ENCODE results near the gene SMIM20. TPM values are rescaled to one million over a fixed set of nuclear protein-coding genes. Genes with fewer than 3 reads are reported as not detected.
A peak's percentile ranks its signal among the peaks of the same experiment; 100 is the strongest.

SMIM20 gene
- polyA plus RNA-seq, 1 donor from 2014 or later, result 19.1 TPM

DNA sequence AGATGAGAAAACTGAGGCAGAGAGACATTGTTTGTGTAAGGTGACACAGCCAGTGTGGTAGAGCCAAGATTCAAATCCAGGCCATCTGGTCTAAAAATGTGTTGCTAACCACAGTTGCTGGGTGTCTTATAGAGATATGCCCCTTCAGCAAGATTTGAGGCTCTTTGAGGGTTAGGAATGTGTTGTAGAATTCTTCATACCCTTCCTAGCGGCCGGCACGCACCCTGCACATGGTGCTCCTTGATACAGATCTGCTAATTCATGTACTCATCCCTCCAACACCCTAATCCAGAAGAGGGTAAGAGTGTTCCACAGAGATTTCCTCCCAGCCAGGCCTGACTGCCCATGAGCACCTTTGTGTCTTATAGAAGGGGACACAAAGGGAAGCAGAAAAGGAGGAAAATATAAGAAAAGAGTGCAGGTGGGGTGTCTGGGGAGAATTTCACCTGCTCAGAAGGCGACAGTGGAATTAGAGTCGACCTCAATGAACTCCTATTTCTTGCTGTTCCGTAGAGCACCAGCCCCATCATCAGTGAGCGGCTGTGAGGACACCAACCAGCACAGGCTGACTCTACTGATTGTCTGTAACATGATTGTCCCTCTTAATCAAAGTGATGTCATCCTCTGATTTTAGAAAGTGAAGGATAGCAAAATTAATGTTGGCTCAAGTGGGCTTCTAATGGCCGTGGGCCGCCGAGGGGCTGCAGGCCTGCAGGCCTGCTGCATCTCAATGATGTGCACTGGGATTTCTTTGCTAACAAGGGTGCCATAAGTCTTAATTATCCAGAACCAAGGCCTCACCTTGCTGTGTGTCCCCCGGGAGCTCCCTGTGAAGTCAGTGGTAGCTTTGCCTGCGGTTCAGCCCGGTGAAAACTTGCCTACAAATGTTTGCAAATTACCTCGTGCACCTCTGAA is 24.2 kb upstream of the SMIM20 start:
- Histone ChIP-seq H3K9me2 (ENCODE audit: insufficient read depth, low read length) (no peaks in the 10 kb centered on the region), H3K27me3 (ENCODE audit: insufficient read depth, low read depth, low read length) (no peaks in the 10 kb centered on the region), H3K9me3 (ENCODE audit: low read length) (no peaks in the 10 kb centered on the region), H3K4me3 (ENCODE audit: low read length) (no peak overlapping the region), H3F3A (ENCODE audit: insufficient read depth, low read length, poor library complexity, severe bottlenecking) (no peaks in the 10 kb centered on the region), H3K36me3 (ENCODE audit: insufficient read depth, low read length) (no peaks in the 10 kb centered on the region), H3K27ac (ENCODE audit: low read length) (no peak overlapping the region), H3K9ac (ENCODE audit: low read length) (no peak overlapping the region), H4K20me1 (ENCODE audit: insufficient read depth) (no peaks in the 10 kb centered on the region), H3K4me2 (ENCODE audit: low read length) (no peak overlapping the region), H2AFZ (ENCODE audit: low read depth, low read length) (no peak overlapping the region), H3K79me2 (replicated peaks; ENCODE audit: insufficient read depth, low read length) (no peaks in the 10 kb centered on the region)
- TF ChIP-seq EP300 (conservative IDR thresholded peaks at IDR 0.05; ENCODE audit: poor library complexity, severe bottlenecking), result no peak

GRCh38 chr4:25890571-25891485 is 23.2 kb upstream of the SMIM20 start:
- no peaks in the 10 kb centered on the region for H3K9me3 ChIP-seq (ENCODE audit: low read length)
- no peaks in the 10 kb centered on the region for H3F3A ChIP-seq (ENCODE audit: insufficient read depth, low read length, poor library complexity, severe bottlenecking)
- H2AFZ ChIP-seq (ENCODE audit: low read depth, low read length), result no peak overlapping the region
- no peaks in the 10 kb centered on the region for H4K20me1 ChIP-seq (ENCODE audit: insufficient read depth)
- peak overlapping the region; percentile 20 for H3K27ac ChIP-seq (ENCODE audit: low read length)
- no peaks in the 10 kb centered on the region for H3K9me2 ChIP-seq (ENCODE audit: insufficient read depth, low read length)
- H3K79me2 ChIP-seq (replicated peaks; ENCODE audit: insufficient read depth, low read length), result no peaks in the 10 kb centered on the region
- no peak overlapping the region for H3K9ac ChIP-seq (ENCODE audit: low read length)
- no peaks in the 10 kb centered on the region for H3K27me3 ChIP-seq (ENCODE audit: insufficient read depth, low read depth, low read length)
- TF ChIP-seq SMC3 (conservative IDR thresholded peaks at IDR 0.05; ENCODE audit: poor library complexity), result no peak
- TF ChIP-seq, protein P1, sequence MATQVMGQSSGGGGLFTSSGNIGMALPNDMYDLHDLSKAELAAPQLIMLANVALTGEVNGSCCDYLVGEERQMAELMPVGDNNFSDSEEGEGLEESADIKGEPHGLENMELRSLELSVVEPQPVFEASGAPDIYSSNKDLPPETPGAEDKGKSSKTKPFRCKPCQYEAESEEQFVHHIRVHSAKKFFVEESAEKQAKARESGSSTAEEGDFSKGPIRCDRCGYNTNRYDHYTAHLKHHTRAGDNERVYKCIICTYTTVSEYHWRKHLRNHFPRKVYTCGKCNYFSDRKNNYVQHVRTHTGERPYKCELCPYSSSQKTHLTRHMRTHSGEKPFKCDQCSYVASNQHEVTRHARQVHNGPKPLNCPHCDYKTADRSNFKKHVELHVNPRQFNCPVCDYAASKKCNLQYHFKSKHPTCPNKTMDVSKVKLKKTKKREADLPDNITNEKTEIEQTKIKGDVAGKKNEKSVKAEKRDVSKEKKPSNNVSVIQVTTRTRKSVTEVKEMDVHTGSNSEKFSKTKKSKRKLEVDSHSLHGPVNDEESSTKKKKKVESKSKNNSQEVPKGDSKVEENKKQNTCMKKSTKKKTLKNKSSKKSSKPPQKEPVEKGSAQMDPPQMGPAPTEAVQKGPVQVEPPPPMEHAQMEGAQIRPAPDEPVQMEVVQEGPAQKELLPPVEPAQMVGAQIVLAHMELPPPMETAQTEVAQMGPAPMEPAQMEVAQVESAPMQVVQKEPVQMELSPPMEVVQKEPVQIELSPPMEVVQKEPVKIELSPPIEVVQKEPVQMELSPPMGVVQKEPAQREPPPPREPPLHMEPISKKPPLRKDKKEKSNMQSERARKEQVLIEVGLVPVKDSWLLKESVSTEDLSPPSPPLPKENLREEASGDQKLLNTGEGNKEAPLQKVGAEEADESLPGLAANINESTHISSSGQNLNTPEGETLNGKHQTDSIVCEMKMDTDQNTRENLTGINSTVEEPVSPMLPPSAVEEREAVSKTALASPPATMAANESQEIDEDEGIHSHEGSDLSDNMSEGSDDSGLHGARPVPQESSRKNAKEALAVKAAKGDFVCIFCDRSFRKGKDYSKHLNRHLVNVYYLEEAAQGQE (IDR thresholded peaks at IDR 0.05; ENCODE audit: borderline replicate concordance), result peak; percentile 25
- no peaks in the 10 kb centered on the region for H3K36me3 ChIP-seq (ENCODE audit: insufficient read depth, low read length)
- H3K4me3 ChIP-seq (ENCODE audit: low read length), result no peak overlapping the region
- H3K4me2 ChIP-seq (ENCODE audit: low read length), result no peak overlapping the region

DNA sequence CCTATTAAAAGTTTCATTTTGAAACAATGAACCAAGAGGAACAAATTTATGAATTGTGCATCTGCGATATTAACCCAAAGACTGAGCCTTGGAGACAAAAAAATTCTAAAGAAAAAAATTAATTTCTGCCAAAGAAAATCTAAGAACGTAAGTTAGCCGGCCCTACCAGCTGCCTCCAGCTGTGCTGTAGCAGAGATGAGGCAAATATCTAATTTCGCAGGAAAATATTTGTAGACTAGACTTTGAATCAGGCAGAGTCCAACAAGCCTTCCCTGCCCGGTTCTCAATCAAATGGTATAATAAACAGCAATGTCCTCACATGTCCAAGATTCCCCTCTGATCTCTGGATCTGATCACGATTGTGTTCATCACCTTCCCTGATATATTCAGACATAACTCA is 21.2 kb upstream of the SMIM20 start:
- H3K36me3 ChIP-seq (ENCODE audit: insufficient read depth, low read length), result no peaks in the 10 kb centered on the region
- no peaks in the 10 kb centered on the region for H3K9me3 ChIP-seq (ENCODE audit: low read length)
- TF ChIP-seq MXI1 (conservative IDR thresholded peaks at IDR 0.05; ENCODE audit: poor library complexity, severe bottlenecking), result no peak
- no peak for TF ChIP-seq POLR2AphosphoS5 (IDR thresholded peaks at IDR 0.05)
- no peak for TF ChIP-seq SMC3 (conservative IDR thresholded peaks at IDR 0.05; ENCODE audit: poor library complexity)
- no peak for TF ChIP-seq TAF1 (IDR thresholded peaks at IDR 0.05; ENCODE audit: low read depth)
- TF ChIP-seq RAD21 (conservative IDR thresholded peaks at IDR 0.05), result no peak
- no peak for TF ChIP-seq EZH2 (IDR thresholded peaks at IDR 0.05; ENCODE audit: borderline replicate concordance, insufficient read depth, low read length, poor library complexity, severe bottlenecking)
- TF ChIP-seq, protein P1 (IDR thresholded peaks at IDR 0.05; ENCODE audit: borderline replicate concordance), result no peak
- no peak for TF ChIP-seq EP300 (conservative IDR thresholded peaks at IDR 0.05; ENCODE audit: poor library complexity, severe bottlenecking)
- no peak for TF ChIP-seq CTCF (IDR thresholded peaks at IDR 0.05; ENCODE audit: poor library complexity, severe bottlenecking)
- H3K9me2 ChIP-seq (ENCODE audit: insufficient read depth, low read length), result no peaks in the 10 kb centered on the region
- no peak overlapping the region for H3K4me3 ChIP-seq (ENCODE audit: low read length)
- no peak overlapping the region for H3K9ac ChIP-seq (ENCODE audit: low read length)
- H4K20me1 ChIP-seq (ENCODE audit: insufficient read depth), result no peaks in the 10 kb centered on the region
- no peak overlapping the region for H3K4me2 ChIP-seq (ENCODE audit: low read length)
- H3K27me3 ChIP-seq (ENCODE audit: insufficient read depth, low read depth, low read length), result no peaks in the 10 kb centered on the region
- H2AFZ ChIP-seq (ENCODE audit: low read depth, low read length), result no peak overlapping the region
- H3F3A ChIP-seq (ENCODE audit: insufficient read depth, low read length, poor library complexity, severe bottlenecking), result no peaks in the 10 kb centered on the region
- H3K27ac ChIP-seq (ENCODE audit: low read length), result no peak overlapping the region
- H3K79me2 ChIP-seq (replicated peaks; ENCODE audit: insufficient read depth, low read length), result no peaks in the 10 kb centered on the region
